Measurements from ENCODE around the gene ATP6V0E2.

Gene ATP6V0E2

DNA sequence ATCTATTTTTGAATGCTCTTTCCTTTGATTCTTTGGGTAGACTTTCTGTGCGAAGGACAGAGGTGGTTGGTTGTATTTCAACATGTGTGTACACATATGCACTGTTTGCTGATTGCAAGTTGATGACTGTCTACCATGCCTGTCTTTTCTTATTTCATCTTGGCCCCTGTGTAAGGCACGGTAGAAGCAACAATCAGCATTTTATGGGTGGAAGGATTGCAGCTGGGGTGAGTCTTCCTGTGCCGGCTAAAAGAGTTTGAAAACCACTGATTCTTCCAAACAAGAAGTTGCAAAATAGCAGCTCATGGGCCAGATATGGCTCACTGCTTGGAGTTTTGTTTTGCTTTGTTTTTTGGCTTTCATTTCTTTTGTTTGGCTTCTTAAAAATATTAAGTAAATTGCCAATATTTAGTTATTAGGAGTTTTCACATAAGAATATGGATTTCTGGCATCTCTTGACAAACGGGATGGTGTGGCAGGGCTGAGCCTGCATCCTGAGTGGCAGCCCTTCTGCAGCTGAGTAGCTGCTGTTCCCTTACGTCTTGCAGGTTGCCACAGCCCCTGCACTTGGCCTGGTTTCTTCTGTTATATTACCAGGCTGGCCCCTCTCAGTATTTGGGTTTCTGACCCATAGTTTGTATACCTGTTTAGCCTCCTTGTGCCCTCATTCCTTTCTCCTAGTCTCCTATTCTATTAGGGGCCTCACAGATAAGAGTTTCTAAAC lies 28.4 kb upstream of the ATP6V0E2 start:
- Histone ChIP-seq H3K36me3 (ENCODE audit: control insufficient read depth, insufficient read depth, low read length) (no peaks in the 10 kb centered on the region), H2AK5ac (ENCODE audit: low read length) (no peak overlapping the region), H3K27me3 (ENCODE audit: insufficient read depth, low read length, poor library complexity) (peaks cover 3% of the 10 kb centered on the region), H3K4ac (ENCODE audit: low read depth, low read length) (no peak overlapping the region), H3K18ac (ENCODE audit: low read length) (no peak overlapping the region), H4K5ac (ENCODE audit: low read length) (no peak overlapping the region), H2BK15ac (replicated peaks; ENCODE audit: low read depth) (no peak overlapping the region), H3K56ac (ENCODE audit: low read length) (no peak overlapping the region), H3K23ac (ENCODE audit: low read length) (no peak overlapping the region), H3K9ac (ENCODE audit: low read length) (no peak overlapping the region), H3K79me2 (ENCODE audit: control insufficient read depth, insufficient read depth, low read length) (no peaks in the 10 kb centered on the region), H2BK5ac (ENCODE audit: low read length) (no peak overlapping the region), H3K4me2 (ENCODE audit: low read length) (no peak overlapping the region), H4K8ac (ENCODE audit: low read depth, low read length) (no peak overlapping the region), H3K4me1 (ENCODE audit: control insufficient read depth, low read depth, low read length) (no peaks in the 10 kb centered on the region), H2BK120ac (ENCODE audit: low read depth, low read length) (no peak overlapping the region), H3K27ac (ENCODE audit: low read depth, low read length) (no peak overlapping the region), H3K4me3 (ENCODE audit: low read length) (no peak overlapping the region), H3K79me1 (ENCODE audit: low read length) (no peaks in the 10 kb centered on the region)
- no CpG with 5 or more reads among the region's 5 CpGs for WGBS (ENCODE audit: extremely low coverage, insufficient coverage, low lambda C conversion rate)
- no peak for DNase-seq

DNA sequence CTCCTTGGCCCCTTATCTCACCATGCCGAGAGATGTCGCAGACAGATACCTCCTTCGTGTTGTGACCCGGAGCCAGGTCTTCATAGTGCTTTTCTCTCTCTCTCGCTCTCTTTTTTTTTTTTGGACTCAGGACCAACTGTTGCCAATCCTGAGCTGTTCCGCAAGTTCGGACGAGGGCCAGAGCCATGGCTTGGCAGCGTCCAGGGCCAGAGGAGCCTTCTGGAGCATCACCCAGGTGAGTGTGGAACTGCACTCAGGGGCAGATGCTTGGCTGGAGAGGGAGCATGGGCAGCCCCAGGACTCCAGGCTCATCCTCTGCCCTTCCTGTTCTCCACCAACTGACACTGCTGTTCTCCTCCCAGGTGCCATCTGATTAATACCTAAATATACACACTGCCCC lies 27.7 kb upstream of the ATP6V0E2 start:
- no peak overlapping the region for H3K18ac ChIP-seq (ENCODE audit: low read length)
- no peak overlapping the region for H3K4me3 ChIP-seq (ENCODE audit: low read length)
- no peak overlapping the region for H3K4me2 ChIP-seq (ENCODE audit: low read length)
- H2BK15ac ChIP-seq (replicated peaks; ENCODE audit: low read depth) = no peak overlapping the region
- no peaks in the 10 kb centered on the region for H3K79me1 ChIP-seq (ENCODE audit: low read length)
- DNase-seq = no peak
- no peak overlapping the region for H3K4ac ChIP-seq (ENCODE audit: low read depth, low read length)
- H3K56ac ChIP-seq (ENCODE audit: low read length) = no peak overlapping the region
- H3K4me1 ChIP-seq (ENCODE audit: control insufficient read depth, low read depth, low read length) = no peaks in the 10 kb centered on the region
- no peak overlapping the region for H4K5ac ChIP-seq (ENCODE audit: low read length)
- no peak overlapping the region for H3K9ac ChIP-seq (ENCODE audit: low read length)
- peaks cover 3% of the 10 kb centered on the region for H3K27me3 ChIP-seq (ENCODE audit: insufficient read depth, low read length, poor library complexity)
- no peaks in the 10 kb centered on the region for H3K36me3 ChIP-seq (ENCODE audit: control insufficient read depth, insufficient read depth, low read length)
- H2BK5ac ChIP-seq (ENCODE audit: low read length) = no peak overlapping the region
- no peak overlapping the region for H2AK5ac ChIP-seq (ENCODE audit: low read length)
- H3K27ac ChIP-seq (ENCODE audit: low read depth, low read length) = no peak overlapping the region
- H3K23ac ChIP-seq (ENCODE audit: low read length) = no peak overlapping the region
- no peak overlapping the region for H4K8ac ChIP-seq (ENCODE audit: low read depth, low read length)
- no peaks in the 10 kb centered on the region for H3K79me2 ChIP-seq (ENCODE audit: control insufficient read depth, insufficient read depth, low read length)
- H2BK120ac ChIP-seq (ENCODE audit: low read depth, low read length) = no peak overlapping the region
- WGBS (ENCODE audit: extremely low coverage, insufficient coverage, low lambda C conversion rate) = no CpG with 5 or more reads among the region's 9 CpGs

DNA sequence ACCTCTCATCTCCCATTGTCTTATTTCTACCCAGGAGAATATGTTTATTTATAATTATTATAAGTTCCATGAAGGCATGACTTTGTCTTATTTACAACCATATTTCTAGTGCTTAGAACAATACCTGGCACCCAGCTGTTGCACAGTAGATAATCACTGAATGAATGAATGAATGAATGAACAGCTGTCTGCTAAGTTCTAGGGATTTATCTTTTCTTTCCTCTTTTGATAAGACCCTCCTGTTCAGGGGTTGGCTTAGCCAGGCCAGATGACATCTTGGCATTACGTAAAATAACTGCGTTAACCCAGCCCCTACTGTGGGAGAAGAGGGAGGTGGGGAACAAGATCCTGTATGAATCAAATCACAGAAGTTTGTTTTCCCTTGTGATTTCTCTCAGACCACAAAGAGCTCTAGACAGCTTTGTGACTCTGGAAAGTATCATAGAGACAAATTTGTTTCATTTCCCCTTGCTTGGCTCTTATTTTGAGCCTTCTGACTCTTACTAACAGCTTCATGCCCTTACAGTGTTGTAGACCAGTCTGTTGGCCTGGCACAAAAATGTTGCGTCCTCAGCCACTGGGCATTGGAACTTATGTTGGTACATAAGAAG lies 27.2 kb upstream of the ATP6V0E2 start:
- Histone ChIP-seq H3K27me3 (ENCODE audit: insufficient read depth, low read length, poor library complexity) (peaks cover 3% of the 10 kb centered on the region), H4K8ac (ENCODE audit: low read depth, low read length) (no peak overlapping the region), H3K56ac (ENCODE audit: low read length) (no peak overlapping the region), H2BK120ac (ENCODE audit: low read depth, low read length) (no peak overlapping the region), H3K23ac (ENCODE audit: low read length) (no peak overlapping the region), H3K9ac (ENCODE audit: low read length) (no peak overlapping the region), H3K4me1 (ENCODE audit: control insufficient read depth, low read depth, low read length) (no peaks in the 10 kb centered on the region), H3K27ac (ENCODE audit: low read depth, low read length) (no peak overlapping the region), H3K18ac (ENCODE audit: low read length) (no peak overlapping the region), H2BK5ac (ENCODE audit: low read length) (no peak overlapping the region), H4K5ac (ENCODE audit: low read length) (no peak overlapping the region), H3K79me2 (ENCODE audit: control insufficient read depth, insufficient read depth, low read length) (no peaks in the 10 kb centered on the region), H3K4me3 (ENCODE audit: low read length) (no peak overlapping the region), H3K36me3 (ENCODE audit: control insufficient read depth, insufficient read depth, low read length) (no peaks in the 10 kb centered on the region), H3K79me1 (ENCODE audit: low read length) (no peaks in the 10 kb centered on the region), H3K4me2 (ENCODE audit: low read length) (no peak overlapping the region), H2AK5ac (ENCODE audit: low read length) (no peak overlapping the region), H3K4ac (ENCODE audit: low read depth, low read length) (no peak overlapping the region), H2BK15ac (replicated peaks; ENCODE audit: low read depth) (no peak overlapping the region)
- no CpG with 5 or more reads among the region's 3 CpGs for WGBS (ENCODE audit: extremely low coverage, insufficient coverage, low lambda C conversion rate)
- no peak for DNase-seq

DNA sequence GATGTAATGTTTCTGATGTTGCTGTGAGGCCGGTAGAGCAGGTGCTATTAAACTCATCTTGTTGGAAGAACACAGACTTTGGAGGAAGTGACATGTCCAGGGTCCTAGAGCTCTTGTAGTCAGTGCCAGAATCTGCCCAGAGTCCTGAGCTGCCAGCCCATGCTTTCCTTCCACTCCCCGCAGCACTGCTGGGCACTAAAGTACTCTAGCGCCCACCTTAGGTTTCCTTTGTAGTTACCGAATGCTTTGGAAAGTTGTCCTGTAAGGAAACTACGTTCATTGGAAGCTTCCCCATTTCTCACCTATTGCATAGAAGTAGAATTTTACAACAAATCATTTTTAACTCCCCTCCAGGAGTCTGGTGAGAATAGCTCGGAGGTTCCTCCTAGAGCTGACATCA lies 24.6 kb upstream of the ATP6V0E2 start:
- Histone ChIP-seq H2BK120ac (ENCODE audit: low read depth, low read length) (no peak overlapping the region), H2BK15ac (replicated peaks; ENCODE audit: low read depth) (no peak overlapping the region), H4K8ac (ENCODE audit: low read depth, low read length) (no peak overlapping the region), H3K79me2 (ENCODE audit: control insufficient read depth, insufficient read depth, low read length) (no peaks in the 10 kb centered on the region), H3K56ac (ENCODE audit: low read length) (no peak overlapping the region), H3K27me3 (ENCODE audit: insufficient read depth, low read length, poor library complexity) (no peaks in the 10 kb centered on the region), H2AK5ac (ENCODE audit: low read length) (no peak overlapping the region), H3K4me3 (ENCODE audit: low read length) (no peak overlapping the region), H3K4ac (ENCODE audit: low read depth, low read length) (no peak overlapping the region), H3K79me1 (ENCODE audit: low read length) (no peaks in the 10 kb centered on the region), H3K36me3 (ENCODE audit: control insufficient read depth, insufficient read depth, low read length) (no peaks in the 10 kb centered on the region), H3K27ac (ENCODE audit: low read depth, low read length) (no peak overlapping the region), H2BK5ac (ENCODE audit: low read length) (no peak overlapping the region), H3K9ac (ENCODE audit: low read length) (no peak overlapping the region), H3K18ac (ENCODE audit: low read length) (no peak overlapping the region), H3K4me1 (ENCODE audit: control insufficient read depth, low read depth, low read length) (no peaks in the 10 kb centered on the region), H4K5ac (ENCODE audit: low read length) (no peak overlapping the region), H3K23ac (ENCODE audit: low read length) (no peak overlapping the region), H3K4me2 (ENCODE audit: low read length) (no peak overlapping the region)
- WGBS (ENCODE audit: extremely low coverage, insufficient coverage, low lambda C conversion rate) = no CpG with 5 or more reads among the region's 6 CpGs
- peak; percentile 46 for DNase-seq

DNA sequence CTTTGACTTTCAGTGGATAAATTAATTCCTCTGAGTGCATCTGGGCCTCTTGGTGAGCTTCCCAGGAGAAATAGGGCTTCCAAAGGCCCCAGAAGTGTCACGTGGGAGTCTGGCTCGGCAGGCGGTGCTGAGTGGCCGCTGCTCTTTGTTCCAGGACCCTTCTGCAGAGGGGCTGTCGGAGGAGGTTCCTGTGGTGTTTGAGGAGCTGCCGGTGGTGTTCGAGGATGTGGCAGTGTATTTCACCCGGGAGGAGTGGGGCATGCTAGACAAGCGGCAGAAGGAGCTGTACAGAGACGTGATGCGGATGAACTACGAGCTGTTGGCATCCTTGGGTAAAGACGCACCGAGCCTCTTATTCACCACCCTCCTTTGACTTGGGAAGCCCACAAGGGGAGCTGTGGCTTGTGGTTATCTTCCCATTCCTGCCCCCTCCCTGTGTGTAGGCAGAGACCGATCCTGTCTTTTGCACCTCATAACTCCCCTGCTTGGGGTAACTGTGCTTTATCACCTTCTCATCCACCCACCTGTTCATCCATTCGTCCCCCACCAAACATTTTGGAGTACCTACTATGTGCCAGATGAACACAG lies 23.7 kb upstream of the ATP6V0E2 start:
- Histone ChIP-seq H4K5ac (ENCODE audit: low read length) (no peak overlapping the region), H3K4me2 (ENCODE audit: low read length) (no peak overlapping the region), H3K27me3 (ENCODE audit: insufficient read depth, low read length, poor library complexity) (no peaks in the 10 kb centered on the region), H3K79me1 (ENCODE audit: low read length) (no peaks in the 10 kb centered on the region), H3K36me3 (ENCODE audit: control insufficient read depth, insufficient read depth, low read length) (no peaks in the 10 kb centered on the region), H2BK120ac (ENCODE audit: low read depth, low read length) (no peak overlapping the region), H2BK15ac (replicated peaks; ENCODE audit: low read depth) (no peak overlapping the region), H2BK5ac (ENCODE audit: low read length) (no peak overlapping the region), H3K4me1 (ENCODE audit: control insufficient read depth, low read depth, low read length) (peaks cover 5% of the 10 kb centered on the region), H4K8ac (ENCODE audit: low read depth, low read length) (no peak overlapping the region), H3K4ac (ENCODE audit: low read depth, low read length) (no peak overlapping the region), H3K9ac (ENCODE audit: low read length) (no peak overlapping the region), H3K18ac (ENCODE audit: low read length) (no peak overlapping the region), H3K79me2 (ENCODE audit: control insufficient read depth, insufficient read depth, low read length) (no peaks in the 10 kb centered on the region), H3K56ac (ENCODE audit: low read length) (no peak overlapping the region), H3K23ac (ENCODE audit: low read length) (no peak overlapping the region), H3K27ac (ENCODE audit: low read depth, low read length) (no peak overlapping the region), H2AK5ac (ENCODE audit: low read length) (no peak overlapping the region), H3K4me3 (ENCODE audit: low read length) (no peak overlapping the region)
- WGBS (ENCODE audit: extremely low coverage, insufficient coverage, low lambda C conversion rate) = no CpG with 5 or more reads among the region's 16 CpGs
- DNase-seq = no peak
